ENCODE measurements around the gene PIP4K2A.

DNA sequence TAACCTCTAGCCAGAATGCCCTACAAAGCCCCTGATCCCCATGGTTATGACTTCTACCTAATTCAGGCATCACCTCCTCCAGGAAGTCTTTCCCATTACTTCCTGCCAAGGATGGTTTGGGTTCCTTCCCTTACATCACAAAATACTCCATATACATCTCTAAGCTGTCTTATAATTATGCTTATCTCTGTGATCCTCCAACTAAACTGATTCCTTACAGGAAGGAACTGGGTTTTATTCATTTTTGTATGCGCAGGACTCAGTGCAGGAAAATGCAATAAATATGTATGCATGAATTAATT, 41.3 kb downstream of the PIP4K2A start:
- TF ChIP-seq POLR2A (IDR thresholded peaks at IDR 0.05) (no peak), POLR2AphosphoS5 (IDR thresholded peaks at IDR 0.05) (no peak)

Data from breast epithelium (tissue), 3 donors.